Measurements from ENCODE around the gene XRCC1.

XRCC1 gene, protein sequence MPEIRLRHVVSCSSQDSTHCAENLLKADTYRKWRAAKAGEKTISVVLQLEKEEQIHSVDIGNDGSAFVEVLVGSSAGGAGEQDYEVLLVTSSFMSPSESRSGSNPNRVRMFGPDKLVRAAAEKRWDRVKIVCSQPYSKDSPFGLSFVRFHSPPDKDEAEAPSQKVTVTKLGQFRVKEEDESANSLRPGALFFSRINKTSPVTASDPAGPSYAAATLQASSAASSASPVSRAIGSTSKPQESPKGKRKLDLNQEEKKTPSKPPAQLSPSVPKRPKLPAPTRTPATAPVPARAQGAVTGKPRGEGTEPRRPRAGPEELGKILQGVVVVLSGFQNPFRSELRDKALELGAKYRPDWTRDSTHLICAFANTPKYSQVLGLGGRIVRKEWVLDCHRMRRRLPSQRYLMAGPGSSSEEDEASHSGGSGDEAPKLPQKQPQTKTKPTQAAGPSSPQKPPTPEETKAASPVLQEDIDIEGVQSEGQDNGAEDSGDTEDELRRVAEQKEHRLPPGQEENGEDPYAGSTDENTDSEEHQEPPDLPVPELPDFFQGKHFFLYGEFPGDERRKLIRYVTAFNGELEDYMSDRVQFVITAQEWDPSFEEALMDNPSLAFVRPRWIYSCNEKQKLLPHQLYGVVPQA

DNA sequence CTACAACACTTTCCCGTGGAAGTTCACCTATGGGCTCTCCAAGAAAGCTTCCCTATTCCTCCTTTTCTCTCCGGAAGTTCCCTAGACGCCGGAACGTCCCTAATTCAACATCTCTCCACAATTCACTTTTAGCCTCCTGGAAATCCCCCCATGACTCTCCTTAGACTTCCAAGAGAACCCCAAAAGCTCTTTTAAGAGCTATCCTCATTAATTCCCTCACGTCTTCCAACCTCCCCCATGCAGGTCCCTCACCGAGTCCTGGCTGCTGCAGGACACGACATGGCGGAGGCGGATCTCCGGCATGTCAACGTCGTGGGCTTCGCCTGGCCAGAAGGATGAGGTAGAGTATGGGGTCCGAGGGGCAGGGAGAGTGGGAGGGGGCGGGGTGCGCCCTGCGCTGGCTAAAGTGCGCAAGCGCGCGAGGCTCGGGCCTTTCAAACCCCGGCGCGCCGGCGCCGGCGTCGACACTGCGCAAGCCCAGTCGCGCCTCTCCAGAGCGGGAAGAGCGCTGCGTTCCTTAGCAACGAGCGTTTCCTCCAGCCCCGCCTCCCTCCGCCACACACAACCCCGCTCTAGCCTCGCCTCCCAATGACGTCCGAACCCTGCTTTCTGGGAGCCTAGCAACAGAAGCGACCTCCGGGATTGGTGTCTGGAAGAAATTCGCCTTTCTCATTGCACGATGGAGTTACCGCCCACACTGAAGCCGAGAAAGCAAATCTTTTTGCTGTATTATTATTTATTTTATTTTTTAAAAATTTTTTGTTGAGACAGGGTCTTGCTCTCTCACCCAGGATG is at the start of gene XRCC1, which contains the start of gene PINLYP:
XRCC1 (minus strand) TSS at position 372 of the 795 bp plus-strand sequence; CDS start at position 303, 69 bp downstream.
PINLYP (plus strand) TSS at position 646 of the 795 bp plus-strand sequence. CDS start 1,391 bp downstream, outside the sequence.
- no peaks in the 10 kb centered on the region for H3K27me3 ChIP-seq (ENCODE audit: control insufficient read depth, insufficient read depth, low read length)
- peaks cover 9% of the 10 kb centered on the region for H3K4me1 ChIP-seq (ENCODE audit: control insufficient read depth, low read depth, low read length)
- peak within 1 kb of the TSS; percentile 95 for H3K9ac ChIP-seq (ENCODE audit: low read length)
- no peaks in the 10 kb centered on the region for H3K36me3 ChIP-seq (ENCODE audit: control insufficient read depth, low read depth, low read length)
- H3K9me3 ChIP-seq (ENCODE audit: control insufficient read depth, low read depth, low read length) = no peaks in the 10 kb centered on the region
- peak within 1 kb of the TSS; percentile 86 for H3K27ac ChIP-seq (ENCODE audit: low read length)
- peak within 1 kb of the TSS; percentile 99 for H3K4me3 ChIP-seq (ENCODE audit: low read length)

DNA sequence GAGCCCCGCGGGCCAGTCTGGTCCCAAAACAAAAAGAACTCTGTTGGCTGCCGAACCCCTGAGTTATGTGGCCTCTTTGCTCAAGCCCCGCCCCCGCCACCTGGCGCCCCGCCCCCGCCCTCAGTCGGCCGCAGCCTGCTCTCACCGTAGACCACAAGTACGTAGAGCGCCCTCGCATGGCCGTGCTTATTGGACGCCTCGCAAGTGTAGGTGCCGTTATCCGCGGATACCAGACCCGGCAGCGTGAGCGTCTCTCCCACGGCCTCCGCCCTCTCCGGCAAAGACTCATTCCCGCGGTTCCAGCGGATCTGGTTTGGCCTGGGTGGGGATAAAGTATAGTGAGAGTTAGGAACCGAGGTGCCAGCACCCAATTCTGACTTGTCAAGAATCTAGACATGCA is 49.6 kb upstream of the XRCC1 start:
- H3K4me1 ChIP-seq (ENCODE audit: control insufficient read depth, low read depth, low read length) = peaks cover 4% of the 10 kb centered on the region
- H3K9ac ChIP-seq (ENCODE audit: low read length) = no peak overlapping the region

DNA sequence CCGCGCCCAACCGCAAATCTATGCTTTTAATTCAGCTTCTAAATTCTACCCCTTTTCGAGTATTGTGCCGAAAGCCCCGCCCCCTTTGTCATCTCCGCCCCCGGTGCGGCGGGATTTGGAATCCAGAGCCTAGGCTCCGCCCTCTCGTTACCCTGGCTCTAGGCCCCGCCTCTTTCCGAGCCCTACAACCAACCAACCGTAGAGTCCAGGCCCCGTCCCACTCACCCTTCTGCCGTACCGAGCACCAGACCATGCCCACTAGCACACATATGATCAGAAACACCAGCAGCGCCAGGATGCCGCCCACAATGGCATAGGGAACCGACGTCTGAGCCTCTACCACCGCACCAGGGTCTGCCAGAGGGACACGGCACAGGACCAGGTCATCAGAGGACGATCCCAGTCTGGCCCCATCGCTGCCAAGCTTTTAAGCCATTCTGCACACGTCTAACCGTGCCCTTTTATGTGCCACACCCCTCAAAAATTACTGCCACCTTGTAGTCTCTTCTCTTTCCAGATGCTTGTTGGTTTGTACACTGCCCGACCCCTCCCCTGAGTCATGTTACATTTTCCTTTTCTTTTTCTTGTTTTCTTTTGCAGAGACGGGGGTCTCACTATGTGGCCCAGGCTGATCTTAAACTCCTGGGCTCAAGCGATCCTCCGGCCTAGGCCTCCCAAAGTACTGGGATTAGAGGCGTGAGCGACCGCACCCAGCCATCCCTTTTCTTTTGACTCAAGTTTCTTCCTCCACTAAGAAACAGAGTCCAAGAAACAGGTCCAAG is 48.8 kb upstream of the XRCC1 start:
- Histone ChIP-seq H3K4me3 (ENCODE audit: low read length) (no peak overlapping the region), H3K36me3 (ENCODE audit: control insufficient read depth, low read depth, low read length) (no peaks in the 10 kb centered on the region), H3K27me3 (ENCODE audit: control insufficient read depth, insufficient read depth, low read length) (no peaks in the 10 kb centered on the region), H3K9ac (ENCODE audit: low read length) (no peak overlapping the region), H3K27ac (ENCODE audit: low read length) (no peak overlapping the region), H3K4me1 (ENCODE audit: control insufficient read depth, low read depth, low read length) (peaks cover 4% of the 10 kb centered on the region), H3K9me3 (ENCODE audit: control insufficient read depth, low read depth, low read length) (no peaks in the 10 kb centered on the region)

More for the DNA sequence above, 49.6 kb upstream of the XRCC1 start:
- Histone ChIP-seq H3K27ac (ENCODE audit: low read length) (no peak overlapping the region), H3K27me3 (ENCODE audit: control insufficient read depth, insufficient read depth, low read length) (no peaks in the 10 kb centered on the region), H3K36me3 (ENCODE audit: control insufficient read depth, low read depth, low read length) (no peaks in the 10 kb centered on the region), H3K4me3 (ENCODE audit: low read length) (no peak overlapping the region), H3K9me3 (ENCODE audit: control insufficient read depth, low read depth, low read length) (no peaks in the 10 kb centered on the region)

DNA sequence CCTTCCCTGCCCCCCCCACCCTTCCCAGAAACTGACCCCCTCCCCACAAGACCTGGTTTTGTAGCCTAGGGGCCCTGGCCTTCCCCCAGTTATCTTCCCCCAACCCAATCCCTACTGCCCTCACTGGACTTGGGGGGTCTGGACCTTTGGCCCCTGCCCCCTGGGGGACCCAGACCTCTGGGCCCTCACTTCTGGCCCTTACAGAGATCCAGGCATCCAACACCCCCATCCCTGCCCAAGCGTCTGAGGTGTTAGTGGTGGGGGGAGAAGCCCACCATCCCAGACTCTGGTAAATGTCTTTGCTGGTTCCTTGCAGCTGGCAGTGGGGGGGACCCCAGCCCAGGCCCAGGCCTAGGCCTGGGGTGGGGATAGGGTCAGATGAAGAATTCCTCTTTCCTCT is 47.6 kb upstream of the XRCC1 start:
- Histone ChIP-seq H3K9me3 (ENCODE audit: control insufficient read depth, low read depth, low read length) (no peaks in the 10 kb centered on the region), H3K27ac (ENCODE audit: low read length) (no peak overlapping the region), H3K9ac (ENCODE audit: low read length) (no peak overlapping the region)

DNA sequence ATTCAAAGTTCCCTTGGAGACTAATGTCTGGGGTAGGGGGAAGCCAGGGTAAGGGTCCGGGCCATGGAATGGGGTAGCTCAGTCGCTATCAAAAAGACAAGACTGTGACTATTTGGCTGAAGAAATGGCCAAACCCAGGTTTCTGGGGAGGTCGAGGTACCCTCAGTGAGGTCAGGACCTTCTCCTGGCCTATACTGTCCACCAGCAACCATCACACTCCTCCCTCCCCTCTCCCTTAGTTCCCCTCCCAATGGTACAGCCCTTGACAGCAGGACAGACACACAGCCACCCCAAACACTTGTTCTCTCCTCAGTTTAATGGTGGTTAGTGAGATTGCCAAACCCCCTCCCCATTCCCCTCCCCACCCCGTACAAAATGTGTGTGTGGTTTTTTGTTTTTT is 46.7 kb upstream of the XRCC1 start:
- Histone ChIP-seq H3K4me1 (ENCODE audit: control insufficient read depth, low read depth, low read length) (peaks cover 9% of the 10 kb centered on the region), H3K27ac (ENCODE audit: low read length) (no peak overlapping the region), H3K9ac (ENCODE audit: low read length) (no peak overlapping the region), H3K27me3 (ENCODE audit: control insufficient read depth, insufficient read depth, low read length) (no peaks in the 10 kb centered on the region), H3K9me3 (ENCODE audit: control insufficient read depth, low read depth, low read length) (no peaks in the 10 kb centered on the region), H3K36me3 (ENCODE audit: control insufficient read depth, low read depth, low read length) (no peaks in the 10 kb centered on the region), H3K4me3 (ENCODE audit: low read length) (no peak overlapping the region)

More for the DNA sequence above, 47.6 kb upstream of the XRCC1 start:
- H3K27me3 ChIP-seq (ENCODE audit: control insufficient read depth, insufficient read depth, low read length) = no peaks in the 10 kb centered on the region
- peaks cover 9% of the 10 kb centered on the region for H3K4me1 ChIP-seq (ENCODE audit: control insufficient read depth, low read depth, low read length)
- no peak overlapping the region for H3K4me3 ChIP-seq (ENCODE audit: low read length)
- no peaks in the 10 kb centered on the region for H3K36me3 ChIP-seq (ENCODE audit: control insufficient read depth, low read depth, low read length)

DNA sequence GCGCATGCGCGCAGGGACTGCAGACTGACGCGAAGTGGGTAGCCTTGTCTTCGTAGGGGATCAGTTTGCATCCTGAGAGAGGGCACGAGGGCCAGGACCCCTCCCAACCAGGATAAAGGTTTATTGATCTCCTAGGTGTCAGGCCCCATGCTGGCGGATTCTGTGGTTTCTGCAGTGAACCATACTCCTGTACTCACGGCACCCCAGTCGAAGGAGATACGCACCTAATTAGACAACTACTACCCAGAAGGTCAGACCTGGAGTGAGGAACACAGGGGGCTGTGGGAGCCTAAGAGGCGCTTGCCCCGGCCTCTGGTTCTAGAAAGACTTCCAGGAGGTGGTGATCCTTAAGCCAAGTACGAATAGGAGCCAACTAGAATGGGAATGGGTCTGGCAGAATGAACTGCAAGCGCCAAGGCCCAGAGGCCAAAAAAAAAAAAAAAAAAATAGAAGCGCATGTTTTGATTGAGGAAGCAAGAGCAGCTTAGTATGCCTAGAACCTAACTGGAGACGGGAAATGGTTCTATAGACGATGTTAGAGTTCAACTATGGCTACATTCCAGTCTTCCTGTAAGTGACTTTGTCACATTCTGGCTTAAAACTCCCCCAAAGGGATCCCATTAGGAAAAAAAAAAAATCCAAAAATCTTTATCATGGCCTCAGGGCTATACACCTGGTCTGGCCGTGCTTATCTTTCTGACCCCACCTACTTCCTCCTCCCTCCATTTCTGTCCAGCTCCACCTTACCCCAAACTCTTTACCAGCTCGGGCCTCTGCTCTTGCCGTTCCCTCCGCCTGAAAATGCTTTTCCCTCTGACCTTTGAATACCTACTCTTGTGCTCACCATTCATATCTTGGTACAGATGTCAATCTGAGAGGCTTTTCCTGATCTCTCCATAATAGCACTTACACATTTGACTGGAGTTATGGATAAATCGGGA is 45.0 kb upstream of the XRCC1 start:
- no peaks in the 10 kb centered on the region for H3K36me3 ChIP-seq (ENCODE audit: control insufficient read depth, low read depth, low read length)
- H3K9me3 ChIP-seq (ENCODE audit: control insufficient read depth, low read depth, low read length) = no peaks in the 10 kb centered on the region
- peaks cover 9% of the 10 kb centered on the region for H3K4me1 ChIP-seq (ENCODE audit: control insufficient read depth, low read depth, low read length)
- no peaks in the 10 kb centered on the region for H3K27me3 ChIP-seq (ENCODE audit: control insufficient read depth, insufficient read depth, low read length)
- H3K9ac ChIP-seq (ENCODE audit: low read length) = peak overlapping the region; percentile 88
- peak overlapping the region; percentile 86 for H3K4me3 ChIP-seq (ENCODE audit: low read length)
- no peak overlapping the region for H3K27ac ChIP-seq (ENCODE audit: low read length)

DNA sequence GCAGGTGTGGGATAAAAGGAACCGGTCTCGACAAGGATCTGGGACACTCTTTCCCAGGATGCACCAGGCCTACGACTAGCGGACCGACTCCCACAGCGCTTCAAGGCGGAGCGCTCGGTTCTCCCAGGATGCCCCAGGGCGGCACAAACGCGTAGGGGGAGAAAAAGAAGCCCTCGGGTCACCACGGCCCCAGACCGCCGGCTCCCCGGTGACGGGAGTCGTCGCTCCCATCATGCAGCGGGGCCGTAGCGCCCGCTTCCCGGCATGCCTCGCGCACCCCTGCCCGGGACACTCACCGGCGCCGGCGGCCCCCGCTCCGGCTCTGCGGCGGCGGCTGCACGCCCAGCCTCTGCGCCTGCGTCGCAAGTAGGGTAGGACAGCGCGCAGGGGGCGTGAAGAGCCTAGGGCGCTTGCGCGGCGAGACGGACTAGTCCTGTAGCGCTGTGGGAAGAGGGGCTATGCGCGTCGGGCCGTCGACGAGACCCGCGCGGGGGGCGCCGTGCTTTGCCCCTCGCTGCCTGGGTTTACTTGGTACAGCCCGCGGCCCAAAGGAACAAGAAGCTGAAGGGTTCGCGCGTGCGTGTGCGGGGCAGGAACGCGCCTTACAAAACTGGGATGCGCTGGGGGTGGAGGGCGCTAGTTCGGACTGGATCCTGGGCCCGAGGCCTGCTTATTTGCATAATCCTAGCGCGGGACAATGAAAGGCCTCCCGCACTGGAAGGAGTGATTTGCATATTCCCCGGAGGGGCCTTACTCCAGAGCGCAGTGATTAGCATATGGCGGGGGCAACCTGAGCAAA is 44.1 kb upstream of the XRCC1 start, which contains the start of gene ZNF428:
ZNF428 (minus strand) TSS at position 368 of the 799 bp plus-strand sequence. CDS start 5,325 bp downstream, outside the sequence.
- Histone ChIP-seq H3K4me1 (ENCODE audit: control insufficient read depth, low read depth, low read length) (peaks cover 6% of the 10 kb centered on the region), H3K9me3 (ENCODE audit: control insufficient read depth, low read depth, low read length) (no peaks in the 10 kb centered on the region), H3K36me3 (ENCODE audit: control insufficient read depth, low read depth, low read length) (no peaks in the 10 kb centered on the region), H3K9ac (ENCODE audit: low read length) (peak within 1 kb of the TSS; percentile 88), H3K27me3 (ENCODE audit: control insufficient read depth, insufficient read depth, low read length) (no peaks in the 10 kb centered on the region), H3K4me3 (ENCODE audit: low read length) (peak within 1 kb of the TSS; percentile 86), H3K27ac (ENCODE audit: low read length) (peak within 1 kb of the TSS; percentile 94)

DNA sequence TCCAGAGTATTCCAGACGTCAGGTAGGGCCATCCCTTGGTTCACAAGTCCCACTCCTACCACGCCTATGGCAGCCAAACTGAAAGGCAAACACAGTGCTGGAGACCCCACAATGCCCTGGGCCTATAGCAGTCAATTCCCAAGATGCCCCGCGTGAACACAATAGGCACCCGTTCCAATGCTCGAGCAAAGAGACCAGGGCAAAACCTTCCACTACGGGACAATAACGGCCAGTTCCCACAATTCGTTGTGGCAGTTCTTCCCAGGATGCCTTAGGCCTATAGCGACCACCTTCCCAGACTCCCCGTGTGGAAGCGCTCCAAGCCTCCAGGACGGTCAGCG is 43.6 kb upstream of the XRCC1 start:
- peaks cover 5% of the 10 kb centered on the region for H3K4me1 ChIP-seq (ENCODE audit: control insufficient read depth, low read depth, low read length)
- peak overlapping the region; percentile 88 for H3K9ac ChIP-seq (ENCODE audit: low read length)
- no peaks in the 10 kb centered on the region for H3K27me3 ChIP-seq (ENCODE audit: control insufficient read depth, insufficient read depth, low read length)
- H3K36me3 ChIP-seq (ENCODE audit: control insufficient read depth, low read depth, low read length) = no peaks in the 10 kb centered on the region
- H3K9me3 ChIP-seq (ENCODE audit: control insufficient read depth, low read depth, low read length) = no peaks in the 10 kb centered on the region
- peak overlapping the region; percentile 94 for H3K27ac ChIP-seq (ENCODE audit: low read length)
- peak overlapping the region; percentile 86 for H3K4me3 ChIP-seq (ENCODE audit: low read length)

DNA sequence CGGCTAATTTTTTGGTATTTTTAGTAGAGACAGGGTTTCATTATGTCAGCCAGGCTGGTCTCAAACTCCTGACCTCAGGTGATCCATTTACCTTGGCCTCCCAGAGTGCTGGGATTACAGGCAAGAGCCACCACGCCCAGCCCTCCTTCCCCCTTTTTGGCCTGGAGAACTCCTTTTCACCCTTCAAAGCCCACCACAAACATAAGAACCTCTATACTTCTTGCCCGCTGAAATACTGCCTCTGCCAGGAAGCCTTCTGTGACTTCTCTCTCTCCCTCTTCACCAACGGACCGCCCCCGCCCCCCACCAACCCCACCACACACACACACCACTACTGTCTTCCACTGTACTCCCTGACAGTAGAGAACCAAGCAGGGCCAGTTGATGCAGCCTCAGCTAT is 41.6 kb upstream of the XRCC1 start:
- H3K27ac ChIP-seq (ENCODE audit: low read length) = no peak overlapping the region
- no peak overlapping the region for H3K4me3 ChIP-seq (ENCODE audit: low read length)
- peaks cover 4% of the 10 kb centered on the region for H3K36me3 ChIP-seq (ENCODE audit: control insufficient read depth, low read depth, low read length)
- no peaks in the 10 kb centered on the region for H3K9me3 ChIP-seq (ENCODE audit: control insufficient read depth, low read depth, low read length)
- H3K4me1 ChIP-seq (ENCODE audit: control insufficient read depth, low read depth, low read length) = peaks cover 5% of the 10 kb centered on the region
- H3K9ac ChIP-seq (ENCODE audit: low read length) = no peak overlapping the region
- no peaks in the 10 kb centered on the region for H3K27me3 ChIP-seq (ENCODE audit: control insufficient read depth, insufficient read depth, low read length)

Data from iPS-18a (cell line).